HepG2 (cell line): ENCODE measurements around the gene COQ10B. TPM values are rescaled to one million over a fixed set of nuclear protein-coding genes. Genes with fewer than 3 reads are reported as not detected.

Experiments
- ATAC-seq: fragments of 200-7000 bp; cut with Tn5 transposase; 3 replicates; pipeline ENCODE4 v1.9.1; 2020; ENCODE audit warnings: mild to moderate bottlenecking, moderate library complexity
- BruUV-seq: library from RNA; stranded (reverse); fragments of 400-500 nt; replicated peaks from 2 replicates; lab custom pipeline; 2021; lab: Mats Ljungman, UMichigan
- CTCF ChIA-PET: fragments of 300-600 bp; formaldehyde crosslinking; extraction: SDS; loops from one replicate; lab custom pipeline; 2021; ENCODE audit warnings: low total read pairs, inconsistent platforms, low intra/inter-chr PET ratio; lab: Yijun Ruan, JAX
- POLR2A ChIA-PET: fragments of 350-600 bp; sonication (Branson Sonifier 250); formaldehyde crosslinking; loops from one replicate; lab custom pipeline; 2020; ENCODE audit warnings: antibody characterized with exemption, inconsistent platforms; lab: Yijun Ruan, JAX
- DNase-seq: peaks from one replicate; pipeline ENCODE4 v3.0.0-alpha.2; 2015; ENCODE audit warnings: low spot score
- FAIRE-seq: peaks from 3 replicates; lab custom pipeline; 2011; peaks lifted over from hg19 to GRCh38; lab: Jason Lieb, UNC
- H2AFZ ChIP-seq: one replicate; pipeline ENCODE4 v1.6.1; 2011; ENCODE audit warnings: low read length, inconsistent platforms
- H3K27ac ChIP-seq: fragments of 300-600 bp; 3 replicates; pipeline ENCODE4 v1.8.0; 2011; ENCODE audit warnings: mixed run types, mild to moderate bottlenecking, mixed read lengths, low read length, inconsistent platforms; ENCODE audit not compliant: insufficient read depth; ENCODE audit errors: extremely low read length
- H3K27me3 ChIP-seq, 2 experiments: fragments of 200-600 bp in 1 of 2; 2 replicates in 1 of 2; 3 replicates in 1 of 2; pipeline versions ENCODE4 v1.6.0 to v1.8.0; 2011; ENCODE audit warnings: low read length in 2 of 2, mild to moderate bottlenecking in 2 of 2, moderate library complexity in 2 of 2, inconsistent platforms in 1 of 2; ENCODE audit not compliant: insufficient read depth in 2 of 2, control insufficient read depth in 1 of 2
- H3K36me3 ChIP-seq, 2 experiments: fragments of 200-600 bp in 1 of 2; replicated peaks in 1 of 2; 2 replicates in 1 of 2; 3 replicates in 1 of 2; pipeline versions ENCODE4 v1.5.1 to v1.8.0; 2011; ENCODE audit warnings: low read length in 2 of 2, inconsistent platforms in 1 of 2; ENCODE audit not compliant: insufficient read depth in 2 of 2, control insufficient read depth in 1 of 2
- H3K4me1 ChIP-seq: 2 replicates; pipeline ENCODE4 v1.5.1; 2012; ENCODE audit warnings: low read length, inconsistent platforms; ENCODE audit not compliant: insufficient read depth
- H3K4me2 ChIP-seq: 2 replicates; pipeline ENCODE4 v1.6.0; 2011; ENCODE audit warnings: low read depth, low read length, inconsistent platforms
- H3K4me3 ChIP-seq, 3 experiments: fragments of 200-600 bp in 1 of 3; sonication (generic), shearing (Covaris generic) in 1 of 3; replicated peaks in 1 of 3; 2 replicates each; pipeline ENCODE4 v1.5.1; 2011 to 2016; ENCODE audit warnings: low read length in 3 of 3, inconsistent platforms in 2 of 3, low read depth in 2 of 3, mild to moderate bottlenecking in 2 of 3, control low read depth in 1 of 3, mixed read lengths in 1 of 3; ENCODE audit not compliant: insufficient read depth in 1 of 3
- H3K79me2 ChIP-seq: one replicate; pipeline ENCODE4 v1.6.1; 2011; ENCODE audit warnings: low read length, inconsistent platforms; ENCODE audit not compliant: insufficient read depth
- H3K9ac ChIP-seq: 2 replicates; pipeline ENCODE4 v1.6.0; 2011; ENCODE audit warnings: mild to moderate bottlenecking, low read depth, low read length, inconsistent platforms; ENCODE audit not compliant: insufficient read depth
- H3K9me3 ChIP-seq: 2 replicates; pipeline ENCODE4 v1.5.1; 2012; ENCODE audit warnings: mild to moderate bottlenecking, low read length
- H4K20me1 ChIP-seq: 2 replicates; pipeline ENCODE4 v1.6.0; 2011; ENCODE audit warnings: inconsistent platforms, mild to moderate bottlenecking, low read length, moderate library complexity; ENCODE audit not compliant: insufficient read depth
- CREBL2 ChIP-seq: sonication (generic); formaldehyde crosslinking; IDR thresholded peaks from 2 replicates; pipeline ENCODE4 v1.8.1; 2023; ENCODE audit warnings: missing genetic modification reagents, mild to moderate bottlenecking, borderline replicate concordance
- HMGA1 ChIP-seq: sonication (generic); formaldehyde crosslinking; conservative IDR thresholded peaks from 2 replicates; pipeline ENCODE4 v1.4.0; 2020; ENCODE audit warnings: missing genetic modification reagents
- HNRNPH1 ChIP-seq: fragments of 200-400 bp; formaldehyde crosslinking; optimal IDR thresholded peaks from 2 replicates; pipeline ENCODE3; 2017; ENCODE audit warnings: mild to moderate bottlenecking, low read depth, low read length
- HOXA7 ChIP-seq: sonication (generic); formaldehyde crosslinking; IDR thresholded peaks from 2 replicates; pipeline ENCODE4 v1.8.1; 2022; ENCODE audit warnings: mild to moderate bottlenecking, missing genetic modification reagents, moderate library complexity
- HOXA9 ChIP-seq: sonication (generic); formaldehyde crosslinking; IDR thresholded peaks from 2 replicates; pipeline ENCODE4 v1.8.1; 2022; ENCODE audit warnings: missing genetic modification reagents, mild to moderate bottlenecking, moderate library complexity, borderline replicate concordance
- NCOA5 ChIP-seq: sonication (generic); formaldehyde crosslinking; IDR thresholded peaks from 2 replicates; pipeline ENCODE4 v1.4.0; 2020; ENCODE audit warnings: missing genetic modification reagents
- PRMT3 ChIP-seq: sonication (generic); formaldehyde crosslinking; IDR thresholded peaks from 2 replicates; pipeline ENCODE4 v1.8.1; 2022; ENCODE audit warnings: low read depth, mild to moderate bottlenecking, moderate library complexity, missing genetic modification reagents, borderline replicate concordance
- SMAD1 ChIP-seq: sonication (generic); formaldehyde crosslinking; IDR thresholded peaks from 2 replicates; pipeline ENCODE4 v1.4.0; 2020; ENCODE audit warnings: missing genetic modification reagents, low read depth, mild to moderate bottlenecking, borderline replicate concordance
- SNAPC2 ChIP-seq: sonication (generic); formaldehyde crosslinking; IDR thresholded peaks from 2 replicates; pipeline ENCODE4 v1.8.1; 2022; ENCODE audit warnings: mild to moderate bottlenecking, missing genetic modification reagents
- SNAPC5 ChIP-seq: sonication (generic); formaldehyde crosslinking; IDR thresholded peaks from 2 replicates; pipeline ENCODE4 v1.8.1; 2023; ENCODE audit warnings: mild to moderate bottlenecking, missing genetic modification reagents, borderline replicate concordance
- YEATS4 ChIP-seq: sonication (generic); formaldehyde crosslinking; IDR thresholded peaks from 2 replicates; pipeline ENCODE4 v1.4.0; 2020; ENCODE audit warnings: missing genetic modification reagents, borderline replicate concordance
- ZEB1 ChIP-seq: IDR thresholded peaks from 2 replicates; pipeline ENCODE4 v1.6.1; 2012; ENCODE audit warnings: mild to moderate bottlenecking, low read depth, inconsistent platforms; ENCODE audit not compliant: insufficient replicate concordance
- ZNF362 ChIP-seq: sonication (generic); formaldehyde crosslinking; IDR thresholded peaks from 2 replicates; pipeline ENCODE4 v1.4.0; 2020; ENCODE audit warnings: missing genetic modification reagents, mild to moderate bottlenecking, borderline replicate concordance
- ZNF598 ChIP-seq: sonication (generic); formaldehyde crosslinking; IDR thresholded peaks from 2 replicates; pipeline ENCODE4 v1.5.1; 2020; ENCODE audit warnings: mild to moderate bottlenecking, missing genetic modification reagents, borderline replicate concordance
- ZNF775 ChIP-seq: sonication (generic); formaldehyde crosslinking; IDR thresholded peaks from 2 replicates; pipeline ENCODE4 v1.4.0; 2020; ENCODE audit warnings: missing genetic modification reagents, mild to moderate bottlenecking, moderate library complexity, borderline replicate concordance
- WGBS: methylation state at CpG from one replicate; pipeline ENCODE4 v1.1.6; 2017; ENCODE audit warnings: low lambda C conversion rate; 5-methylcytosine and 5-hydroxymethylcytosine counted together
- in situ Hi-C: cut with HindIII; loops from 2 replicates; pipeline ENCODE4 v1.10.0; 2017; ENCODE audit warnings: low pct_unique_long_range_greater_than_20kb; ENCODE audit not compliant: extremely low pct_ligation_motif_present
- intact Hi-C: fragments of 100-400 bp; cut with micrococcal nuclease; formaldehyde crosslinking; loops from one replicate; pipeline ENCODE4 v1.10.0; 2022; ENCODE audit not compliant: unreplicated experiment
- polyA plus RNA-seq, 8 experiments: library from polyadenylated mRNA; depleted of rRNA in 3 of 8; stranded (reverse) in 7 of 8; unstranded in 1 of 8; fragments of >200 nt; fragmentation: Illumina TruSeq in 4 of 8; extraction: Trizol in 4 of 8; gene quantifications; 2 replicates each; pipeline versions ENCODE4 v1.2.1 to v1.2.3, GENCODE V29; 2011 to 2016; ENCODE audit warnings: low read depth in 4 of 8, missing spikeins in 1 of 8, mixed read lengths in 1 of 8; ENCODE audit not compliant: insufficient read depth in 1 of 8
- total RNA-seq, 5 experiments: library from RNA; depleted of rRNA; stranded (reverse); fragments of >200 nt; fragmentation: Illumina TruSeq; extraction: Trizol; gene quantifications; 2 replicates each; pipeline ENCODE4 v1.2.3, GENCODE V29; 2016; ENCODE audit warnings: low read depth in 1 of 5
- TF ChIP-seq, protein P1 (sequence below): IDR thresholded peaks from 2 replicates; pipeline ENCODE4 v1.6.1; 2016; ENCODE audit warnings: low read depth, control low read depth

COQ10B gene
- total and polyA plus RNA-seq, 2 of the 13 experiments (the other 11 are each of a cell fraction or from before 2014, with no cell fraction given), result 4.6 to 34.9 TPM

DNA sequence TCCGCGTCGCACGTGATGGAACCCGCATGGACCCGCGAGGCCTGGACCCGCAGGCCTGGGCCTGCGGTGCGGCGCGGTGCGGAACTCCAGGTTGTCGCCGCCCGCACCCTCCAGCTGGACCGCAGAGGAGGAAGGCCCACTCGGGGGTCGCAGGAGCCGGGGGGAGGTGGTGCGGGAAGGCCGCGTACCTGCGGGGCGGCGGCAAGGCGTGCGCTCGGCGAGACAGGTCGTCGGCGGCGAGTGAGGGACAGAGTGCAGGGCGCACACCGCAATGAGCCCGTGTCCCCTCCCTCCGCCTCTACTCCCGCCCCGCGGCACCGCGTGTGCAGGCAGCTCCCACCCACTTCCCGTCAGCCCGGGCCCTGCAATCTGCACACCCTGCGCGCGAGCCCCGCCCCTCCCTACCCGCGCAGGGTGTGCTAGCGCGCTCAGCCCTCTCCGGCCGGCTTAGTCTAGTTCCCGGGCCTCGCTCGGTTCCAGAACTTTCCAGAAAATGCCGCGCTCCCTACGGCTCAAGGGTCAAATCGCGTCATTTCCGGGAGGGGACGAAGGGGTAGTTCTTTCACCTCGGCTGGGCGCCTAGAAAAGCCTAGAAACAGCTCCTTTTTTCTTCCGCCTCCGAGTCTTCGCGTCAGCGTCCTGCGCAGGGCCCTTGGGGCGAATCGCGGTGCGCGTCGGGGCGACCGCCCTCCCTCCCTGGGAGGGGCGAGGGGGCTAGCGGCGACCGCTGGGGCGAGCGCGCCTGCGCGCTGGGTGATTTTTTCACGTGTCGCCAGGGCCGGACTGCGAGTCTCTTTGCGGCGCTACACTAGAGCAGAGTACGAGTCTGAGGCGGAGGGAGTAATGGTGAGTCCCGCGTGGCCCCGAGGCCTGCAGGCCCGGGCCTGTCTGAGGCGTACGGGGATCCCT is 46.5 kb downstream of the COQ10B start, which contains the start of the genes HSPD1 and HSPE1:
HSPD1 (minus strand) TSS at position 247 of the 909 bp plus-strand sequence. CDS start 992 bp downstream, outside the sequence.
HSPE1 (plus strand) TSS at position 786 of the 909 bp plus-strand sequence; CDS start at position 844, 58 bp downstream.
- H3K79me2 ChIP-seq, result peaks cover 94% of the 10 kb centered on the region
- peaks cover 59% of the 10 kb centered on the region for H4K20me1 ChIP-seq
- no peak within 1 kb of the TSS for H2AFZ ChIP-seq
- WGBS, result 2% methylated on average over 82 of the region's 104 CpGs
- DNase-seq (peak; percentile 100), FAIRE-seq (peak; percentile 73), ATAC-seq (peak; percentile 91)
- in situ Hi-C loops (no loop called here), intact Hi-C loops (loop anchor here (1.0 to 5.0 kb wide), 7 partner anchors 15 to 113 kb away; partner anchors contain the start of genes COQ10B and SF3B1)
- no TSS peak for BruUV-seq
- no peaks in the 10 kb centered on the region; a peak in 1 of 5 replicates for H3K27me3 ChIP-seq
- H3K9ac ChIP-seq, result peak within 1 kb of the TSS; percentile 99
- CTCF ChIA-PET, result no interaction called here
- H3K36me3 ChIP-seq, result peaks cover 15 to 59% of the 10 kb centered on the region in 2 experiments
- peaks cover 60% of the 10 kb centered on the region for H3K4me1 ChIP-seq
- POLR2A ChIA-PET, result interaction anchor here (0.6 to 5.8 kb wide), 37 partner anchors 9 to 213 kb away, joined by 3 to 264 read pairs (median 5); partner anchors contain the start of genes COQ10B, MARS2, MOB4 and SF3B1
- peak within 1 kb of the TSS; percentile 92 for H3K4me2 ChIP-seq
- peak within 1 kb of the TSS; percentile 68 to 99 (median 95) for H3K4me3 ChIP-seq
- peak within 1 kb of the TSS; percentile 96 for H3K27ac ChIP-seq
- H3K9me3 ChIP-seq, result no peaks in the 10 kb centered on the region
- TF ChIP-seq, protein P1, sequence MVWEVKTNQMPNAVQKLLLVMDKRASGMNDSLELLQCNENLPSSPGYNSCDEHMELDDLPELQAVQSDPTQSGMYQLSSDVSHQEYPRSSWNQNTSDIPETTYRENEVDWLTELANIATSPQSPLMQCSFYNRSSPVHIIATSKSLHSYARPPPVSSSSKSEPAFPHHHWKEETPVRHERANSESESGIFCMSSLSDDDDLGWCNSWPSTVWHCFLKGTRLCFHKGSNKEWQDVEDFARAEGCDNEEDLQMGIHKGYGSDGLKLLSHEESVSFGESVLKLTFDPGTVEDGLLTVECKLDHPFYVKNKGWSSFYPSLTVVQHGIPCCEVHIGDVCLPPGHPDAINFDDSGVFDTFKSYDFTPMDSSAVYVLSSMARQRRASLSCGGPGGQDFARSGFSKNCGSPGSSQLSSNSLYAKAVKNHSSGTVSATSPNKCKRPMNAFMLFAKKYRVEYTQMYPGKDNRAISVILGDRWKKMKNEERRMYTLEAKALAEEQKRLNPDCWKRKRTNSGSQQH (CRISPR knock-in tag), result 0 out of 2 replicates have a peak, but pooled peaks have one; percentile 90
- no peak; the same call in 1 of the 2 replicates for TF ChIP-seq CREBL2 (CRISPR knock-in tag)
- TF ChIP-seq SNAPC5, result no peak; the same call in none of the 2 replicates
- peak; percentile 96; the same call in 1 of the 2 replicates for TF ChIP-seq HOXA9 (CRISPR knock-in tag)
- no peak for TF ChIP-seq HMGA1
- TF ChIP-seq SNAPC2 (CRISPR knock-in tag), result peak; percentile 61
- TF ChIP-seq PRMT3, result peak; percentile 93
- peak; percentile 73 for TF ChIP-seq ZEB1
- peak; percentile 80 for TF ChIP-seq ZNF598 (CRISPR knock-in tag)
- TF ChIP-seq ZNF775, result peak; percentile 86; the same call in 1 of the 2 replicates
- TF ChIP-seq HNRNPH1, result no peak
- TF ChIP-seq HOXA7 (CRISPR knock-in tag), result peak; percentile 80
- peak; percentile 97; the same call in 1 of the 2 replicates for TF ChIP-seq SMAD1
- no peak for TF ChIP-seq NCOA5 (CRISPR knock-in tag)
- TF ChIP-seq ZNF362 (CRISPR knock-in tag), result peak; percentile 68; the same call in 1 of the 2 replicates
- peak; percentile 99 for TF ChIP-seq YEATS4
